ENCODE measurements around the gene SLC9A1. TPM values are rescaled to one million over a fixed set of nuclear protein-coding genes. Genes with fewer than 3 reads are reported as not detected.

The SLC9A1 gene
- total and polyA plus RNA-seq, 2 experiments from 2014 or later: 13.9 to 19.4 TPM

DNA sequence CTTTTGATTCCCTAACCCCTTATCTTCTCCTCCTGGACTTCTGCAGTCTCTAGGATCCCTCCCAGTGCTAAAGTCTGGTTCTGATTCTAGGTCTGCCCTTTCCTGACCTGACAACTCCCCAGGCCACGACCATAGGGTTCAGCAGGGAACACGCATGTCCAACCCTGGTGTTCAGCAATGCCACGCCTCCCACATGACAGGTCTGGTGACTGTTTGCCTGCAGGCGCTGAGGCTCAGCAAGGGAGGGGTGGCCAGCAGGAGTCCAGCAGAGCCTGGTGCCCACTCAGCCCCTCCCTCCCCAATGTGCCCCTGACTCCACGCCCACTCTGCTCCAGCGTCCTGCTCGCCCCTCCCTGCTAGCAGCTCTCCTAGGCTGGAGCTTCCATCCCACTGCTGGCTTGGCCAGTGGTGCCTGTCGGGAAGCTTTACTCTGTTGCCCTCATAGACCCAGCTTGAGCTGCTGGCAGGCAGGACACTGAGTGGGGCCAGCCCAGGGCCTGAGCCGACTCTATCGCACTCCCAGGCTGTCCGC is 17.3 kb downstream of the SLC9A1 start:
- Histone ChIP-seq H3K27ac (peak overlapping the region; percentile 49), H3K36me3 (no peaks in the 10 kb centered on the region)
- DNase-seq (ENCODE audit: low read depth in 1 of 2, low spot score in 1 of 2): peak in 1 of 2 donors; percentile 31

DNA sequence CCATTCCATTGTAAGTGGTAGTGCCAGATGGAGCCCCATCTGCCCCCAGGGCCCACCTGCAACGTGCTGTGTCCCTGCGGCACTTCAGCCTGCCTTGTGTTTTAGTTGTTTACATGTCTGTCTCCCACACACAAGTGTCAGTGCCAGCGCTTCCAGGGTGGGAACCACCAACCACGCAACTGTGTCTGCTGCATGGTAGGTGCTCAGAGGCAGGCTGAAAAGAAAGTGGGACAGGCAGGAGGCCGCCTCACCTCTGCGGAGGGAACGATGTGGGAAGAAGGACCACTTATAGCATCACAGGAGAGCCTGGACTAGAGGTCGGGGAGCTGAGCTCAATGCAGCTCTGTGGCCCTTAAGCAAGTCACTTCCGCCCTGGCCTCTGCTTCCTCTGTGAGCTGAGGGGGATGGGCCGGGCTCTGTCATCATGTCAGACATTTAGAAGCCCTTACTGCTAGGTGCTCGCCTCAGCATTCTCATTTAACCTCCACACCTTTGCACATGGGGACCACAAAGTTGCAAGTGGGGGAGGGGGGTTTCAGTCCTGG is 17.9 kb downstream of the SLC9A1 start:
- DNase-seq (ENCODE audit: low read depth in 1 of 2, low spot score in 1 of 2): no peak
- Histone ChIP-seq H3K4me1 (ENCODE audit: low read depth) (peaks cover 21% of the 10 kb centered on the region), H3K4me3 (no peak overlapping the region), H3K36me3 (no peaks in the 10 kb centered on the region), H3K27ac (peak overlapping the region; percentile 49), H3K27me3 (no peaks in the 10 kb centered on the region), H3K9me3 (ENCODE audit: low read depth) (no peaks in the 10 kb centered on the region)
- TF ChIP-seq, protein P1, sequence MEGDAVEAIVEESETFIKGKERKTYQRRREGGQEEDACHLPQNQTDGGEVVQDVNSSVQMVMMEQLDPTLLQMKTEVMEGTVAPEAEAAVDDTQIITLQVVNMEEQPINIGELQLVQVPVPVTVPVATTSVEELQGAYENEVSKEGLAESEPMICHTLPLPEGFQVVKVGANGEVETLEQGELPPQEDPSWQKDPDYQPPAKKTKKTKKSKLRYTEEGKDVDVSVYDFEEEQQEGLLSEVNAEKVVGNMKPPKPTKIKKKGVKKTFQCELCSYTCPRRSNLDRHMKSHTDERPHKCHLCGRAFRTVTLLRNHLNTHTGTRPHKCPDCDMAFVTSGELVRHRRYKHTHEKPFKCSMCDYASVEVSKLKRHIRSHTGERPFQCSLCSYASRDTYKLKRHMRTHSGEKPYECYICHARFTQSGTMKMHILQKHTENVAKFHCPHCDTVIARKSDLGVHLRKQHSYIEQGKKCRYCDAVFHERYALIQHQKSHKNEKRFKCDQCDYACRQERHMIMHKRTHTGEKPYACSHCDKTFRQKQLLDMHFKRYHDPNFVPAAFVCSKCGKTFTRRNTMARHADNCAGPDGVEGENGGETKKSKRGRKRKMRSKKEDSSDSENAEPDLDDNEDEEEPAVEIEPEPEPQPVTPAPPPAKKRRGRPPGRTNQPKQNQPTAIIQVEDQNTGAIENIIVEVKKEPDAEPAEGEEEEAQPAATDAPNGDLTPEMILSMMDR (IDR thresholded peaks at IDR 0.05; ENCODE audit: low read depth, low read length): no peak

More for the DNA sequence above, 17.3 kb downstream of the SLC9A1 start:
- Histone ChIP-seq H3K27me3 (no peaks in the 10 kb centered on the region), H3K9me3 (ENCODE audit: low read depth) (no peaks in the 10 kb centered on the region), H3K4me3 (no peak overlapping the region), H3K4me1 (ENCODE audit: low read depth) (peaks cover 21% of the 10 kb centered on the region)
- TF ChIP-seq, protein P1 (IDR thresholded peaks at IDR 0.05; ENCODE audit: low read depth, low read length): no peak

DNA sequence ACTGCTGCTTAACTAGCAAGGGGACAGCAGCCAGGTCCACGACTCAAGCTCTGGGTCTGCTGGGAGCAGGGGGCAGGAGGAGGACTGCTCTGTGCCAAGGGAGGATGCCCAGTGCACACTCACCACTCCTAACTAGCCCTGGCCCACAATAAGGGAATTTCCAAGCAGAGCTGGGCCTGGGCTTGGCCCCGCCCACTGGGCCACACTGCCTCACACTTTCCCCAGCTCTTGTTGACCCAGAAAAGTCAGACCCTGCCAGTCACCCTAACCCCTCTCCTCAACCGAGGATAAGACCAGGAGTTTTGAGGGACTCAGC is 18.7 kb downstream of the SLC9A1 start:
- Histone ChIP-seq H3K4me1 (ENCODE audit: low read depth) (peaks cover 21% of the 10 kb centered on the region), H3K27ac (no peak overlapping the region), H3K9me3 (ENCODE audit: low read depth) (no peaks in the 10 kb centered on the region), H3K36me3 (no peaks in the 10 kb centered on the region), H3K27me3 (no peaks in the 10 kb centered on the region), H3K4me3 (no peak overlapping the region)
- no peak for DNase-seq (ENCODE audit: low read depth in 1 of 2, low spot score in 1 of 2)
- TF ChIP-seq, protein P1 (IDR thresholded peaks at IDR 0.05; ENCODE audit: low read depth, low read length): no peak

DNA sequence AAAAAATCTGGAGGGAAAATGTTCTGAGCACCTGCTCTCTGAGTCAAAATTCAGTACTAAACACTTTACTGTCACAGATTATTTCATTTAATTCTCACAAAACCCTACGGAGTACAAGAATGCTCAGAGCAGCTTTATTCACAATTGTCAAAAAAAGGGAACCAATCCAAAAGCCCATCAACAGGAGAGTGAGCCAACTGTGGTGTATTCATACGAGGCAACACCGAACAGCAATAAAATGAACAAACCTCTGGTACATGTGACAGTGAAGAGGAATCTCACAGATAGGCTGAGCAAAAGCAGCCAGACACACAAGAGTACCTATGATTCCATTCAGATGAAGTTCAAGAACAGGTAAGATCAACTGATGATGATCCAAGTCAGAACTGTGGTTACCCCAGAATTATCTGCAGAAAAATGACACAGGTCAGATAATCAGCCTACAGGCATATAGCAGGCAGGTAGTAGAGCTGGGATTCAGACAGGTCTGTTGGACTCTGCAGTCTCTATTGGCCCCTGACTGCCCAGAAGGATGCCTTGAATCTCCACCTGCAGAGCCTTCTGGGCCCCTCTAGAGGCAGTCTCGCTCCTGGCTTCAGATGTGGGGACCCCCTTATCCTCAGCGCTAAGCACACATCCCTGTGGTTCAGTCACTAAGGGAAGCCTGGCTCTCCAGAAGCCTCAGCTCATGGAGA is 19.2 kb downstream of the SLC9A1 start:
- Histone ChIP-seq H3K36me3 (no peaks in the 10 kb centered on the region), H3K27ac (no peak overlapping the region), H3K4me3 (no peak overlapping the region), H3K9me3 (ENCODE audit: low read depth) (no peaks in the 10 kb centered on the region), H3K4me1 (ENCODE audit: low read depth) (peaks cover 21% of the 10 kb centered on the region), H3K27me3 (no peaks in the 10 kb centered on the region)
- TF ChIP-seq, protein P1 (IDR thresholded peaks at IDR 0.05; ENCODE audit: low read depth, low read length): peak; percentile 7
- DNase-seq (ENCODE audit: low read depth in 1 of 2, low spot score in 1 of 2): no peak

DNA sequence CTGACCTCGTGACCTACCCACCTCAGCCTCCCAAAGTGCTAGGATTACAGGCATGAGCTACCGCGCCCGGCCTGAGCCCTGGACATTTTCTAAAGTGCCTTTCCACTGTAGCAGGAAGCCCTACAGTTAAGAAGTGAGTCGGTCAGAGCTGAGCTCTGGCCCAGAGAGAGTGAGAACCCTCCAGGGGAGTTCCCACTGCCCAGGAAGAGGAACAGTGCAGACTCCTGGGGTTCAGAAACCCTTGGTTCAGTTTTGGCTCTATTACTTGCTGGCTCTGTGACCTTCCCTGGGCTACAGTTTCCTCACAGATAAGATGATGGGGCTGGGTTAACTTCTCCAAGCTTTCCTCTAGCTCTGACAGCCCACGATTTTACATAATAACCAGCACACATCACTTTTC is 20.9 kb downstream of the SLC9A1 start:
- Histone ChIP-seq H3K4me1 (ENCODE audit: low read depth) (peaks cover 26% of the 10 kb centered on the region), H3K36me3 (no peaks in the 10 kb centered on the region), H3K27me3 (no peaks in the 10 kb centered on the region), H3K27ac (no peak overlapping the region), H3K9me3 (ENCODE audit: low read depth) (no peaks in the 10 kb centered on the region), H3K4me3 (no peak overlapping the region)
- peak in 1 of 2 donors; percentile 21 for DNase-seq (ENCODE audit: low read depth in 1 of 2, low spot score in 1 of 2)
- TF ChIP-seq, protein P1 (IDR thresholded peaks at IDR 0.05; ENCODE audit: low read depth, low read length): no peak
